ENCODE data around the gene RXRA.
"Not testable (repeated sequence)": the region's sequence is repeated elsewhere in the genome, so short reads cannot be mapped to it uniquely, and the experiment has no call there.

The RXRA gene

GRCh38 chr9:134293031-134293521, 33.2 kb upstream of the RXRA start:
- H3K27ac ChIP-seq = peak overlapping the region in 6 of 21 experiments; percentile 48 to 79 (median 59)
- H3K4me3 ChIP-seq = no peak overlapping the region

DNA sequence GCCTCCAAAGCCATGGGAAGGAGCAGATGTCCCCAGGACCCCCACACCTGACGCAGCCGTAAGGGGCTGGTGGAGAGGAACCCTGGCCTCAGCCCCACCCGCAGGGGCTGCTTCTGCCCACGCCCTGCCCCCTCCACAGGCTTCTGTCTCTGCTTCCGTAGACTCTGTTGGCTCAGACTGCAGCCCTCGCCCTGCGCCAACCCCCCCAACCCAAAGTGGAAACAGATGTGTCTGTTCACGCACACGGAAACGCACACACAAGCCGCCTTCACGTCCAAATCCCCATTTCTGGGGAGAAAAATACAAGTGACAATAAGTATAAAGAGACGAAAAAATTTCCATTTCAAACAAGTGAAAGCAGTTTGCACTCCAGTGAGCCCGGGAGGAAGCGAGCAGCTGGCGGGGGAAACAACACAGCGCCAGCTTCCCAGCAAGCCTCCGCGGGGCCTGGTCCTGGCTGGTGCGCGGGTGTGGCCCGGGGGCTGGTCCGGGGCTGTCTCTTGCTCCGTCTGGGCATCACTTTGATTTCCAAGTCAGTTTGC, 32.6 kb upstream of the RXRA start:
- peak overlapping the region in 3 of 7 experiments; percentile 0 to 14 (median 8) for H3K4me3 ChIP-seq
- H3K27ac ChIP-seq = peak overlapping the region in 14 of 21 experiments; percentile 4 to 79 (median 53)

DNA sequence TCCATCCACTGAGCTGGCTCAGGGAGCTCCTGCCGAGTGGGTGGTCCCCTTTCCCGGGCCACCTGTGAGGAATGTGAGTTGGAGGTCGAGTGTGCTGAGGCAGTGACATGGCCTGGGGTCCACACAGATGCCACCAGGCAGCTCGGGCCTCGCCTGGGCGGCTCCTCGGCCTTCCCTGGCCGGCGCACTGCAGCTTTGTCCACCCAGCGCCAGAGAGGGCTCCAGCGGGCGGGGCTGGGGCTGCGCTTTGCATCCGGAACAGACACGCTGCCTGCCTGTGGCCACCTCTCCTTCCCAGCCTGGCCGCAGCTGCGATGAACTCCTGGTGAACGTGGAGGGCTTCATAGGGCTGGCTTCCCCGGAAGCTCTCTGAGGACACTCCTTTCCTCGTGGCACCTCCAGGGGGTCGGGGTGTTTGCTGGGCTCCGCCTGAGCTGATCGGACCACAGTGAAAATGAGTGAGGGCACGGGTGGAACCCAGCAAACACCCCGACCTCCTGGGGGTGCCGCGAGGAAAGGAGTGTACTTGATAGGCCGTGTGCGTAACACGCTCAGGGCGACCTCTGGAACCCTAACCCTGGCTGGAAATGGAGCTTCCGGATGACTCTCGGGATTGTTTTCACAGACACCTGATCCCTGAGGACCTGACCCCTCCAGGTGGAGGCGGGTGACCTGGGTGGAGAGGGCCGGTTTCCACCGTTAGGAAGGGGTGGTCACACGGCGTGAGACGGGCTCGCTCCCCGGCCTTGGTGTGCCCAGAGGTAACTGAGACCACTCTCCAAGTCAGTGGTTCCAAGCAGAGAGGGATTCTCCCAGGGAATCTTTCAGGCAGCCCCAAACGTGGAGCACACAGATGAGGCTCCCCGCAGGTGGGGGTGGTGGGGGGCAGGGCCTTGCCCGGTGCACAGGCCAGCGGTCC, 31.8 kb upstream of the RXRA start:
- Histone ChIP-seq H3K4me3 (peak overlapping the region in 3 of 7 experiments; percentile 0 to 14 (median 8)), H3K27ac (peak overlapping the region in 14 of 21 experiments; percentile 4 to 79 (median 53))

GRCh38 chr9:134295101-134295745, 31.0 kb upstream of the RXRA start:
- no peak overlapping the region for H3K4me3 ChIP-seq
- H3K27ac ChIP-seq = peak overlapping the region in 5 of 21 experiments; percentile 40 to 73 (median 57)

DNA sequence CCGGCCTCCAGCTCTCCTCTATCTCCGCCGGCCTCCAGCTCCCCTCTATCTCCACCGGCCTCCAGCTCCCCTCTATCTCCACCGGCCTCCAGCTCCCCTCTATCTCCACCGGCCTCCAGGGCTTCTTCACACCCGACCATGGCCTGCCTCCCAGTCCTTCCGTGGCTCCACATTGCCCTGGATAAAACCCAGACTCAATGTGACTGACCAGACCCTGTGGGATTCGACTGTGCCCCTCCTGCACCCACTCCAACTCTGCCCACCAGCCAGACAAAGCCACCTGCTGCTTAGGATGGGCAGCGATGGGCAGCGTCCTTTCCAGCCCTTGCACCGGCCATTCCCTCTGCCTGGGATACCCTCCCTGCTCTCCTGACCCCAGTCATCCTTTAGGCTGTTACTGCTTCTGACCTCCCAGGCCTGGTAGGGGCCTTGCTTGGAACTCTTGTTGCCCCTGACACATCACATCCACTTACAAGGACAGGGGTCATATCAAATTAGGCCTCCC, 30.5 kb upstream of the RXRA start:
- Histone ChIP-seq H3K27ac (no peak overlapping the region), H3K4me3 (no peak overlapping the region)

DNA sequence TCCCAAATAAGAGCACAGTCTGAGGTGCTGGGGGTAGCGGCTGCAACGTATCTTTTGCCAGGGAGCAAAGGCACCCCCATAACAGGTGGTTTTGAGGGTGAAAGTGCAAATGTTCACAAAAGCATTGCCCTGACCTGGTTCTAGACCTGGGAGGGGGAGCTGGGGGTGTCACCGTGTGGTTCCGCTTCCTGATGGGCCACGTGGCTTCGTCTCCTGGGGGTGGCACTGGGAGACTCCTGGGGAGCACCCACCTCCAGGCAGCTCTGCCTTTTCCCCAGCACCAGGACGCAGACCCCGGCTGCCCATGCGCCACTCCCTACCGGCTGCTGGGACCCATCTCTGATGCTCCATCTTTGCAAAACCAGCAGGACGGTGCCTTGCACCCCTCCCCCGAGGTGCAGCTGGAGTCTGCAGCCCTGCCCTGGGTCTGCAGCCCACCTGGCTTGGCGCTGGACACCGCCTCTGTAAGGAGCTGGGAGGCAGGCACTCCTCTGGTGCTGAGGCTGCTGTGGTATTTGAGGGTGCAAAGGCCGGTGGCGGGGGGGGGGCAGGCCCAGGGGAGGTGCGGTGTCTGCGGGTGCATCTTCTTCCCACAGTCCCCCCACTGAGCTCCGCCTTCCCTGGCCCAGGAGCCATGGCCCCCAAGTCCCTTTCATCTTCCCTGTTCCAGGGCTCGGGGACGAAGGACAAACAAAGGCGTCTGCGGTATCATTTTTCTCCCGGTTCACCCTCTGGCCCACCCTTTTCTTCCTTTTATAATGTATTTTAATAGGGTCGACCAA, 29.8 kb upstream of the RXRA start:
- Histone ChIP-seq H3K27ac (no peak overlapping the region), H3K4me3 (no peak overlapping the region)

DNA sequence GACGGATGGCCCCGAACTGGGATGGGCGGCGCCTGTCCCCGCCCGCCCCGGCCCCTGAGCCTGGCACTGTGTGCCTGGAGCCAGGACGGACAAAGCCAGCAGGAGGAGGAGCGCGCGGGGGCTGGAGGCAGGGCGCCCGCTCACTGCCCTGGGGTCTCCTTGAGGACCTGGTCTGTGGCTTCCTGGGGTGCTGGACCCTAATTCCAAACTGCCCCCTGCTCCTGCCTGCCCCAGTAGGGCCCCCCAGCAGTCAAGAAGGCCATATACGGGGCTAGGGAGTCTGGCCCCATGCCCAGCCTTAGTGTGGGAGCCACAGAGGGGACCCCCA, 29.2 kb upstream of the RXRA start:
- no peak overlapping the region for H3K4me3 ChIP-seq
- H3K27ac ChIP-seq = no peak overlapping the region

DNA sequence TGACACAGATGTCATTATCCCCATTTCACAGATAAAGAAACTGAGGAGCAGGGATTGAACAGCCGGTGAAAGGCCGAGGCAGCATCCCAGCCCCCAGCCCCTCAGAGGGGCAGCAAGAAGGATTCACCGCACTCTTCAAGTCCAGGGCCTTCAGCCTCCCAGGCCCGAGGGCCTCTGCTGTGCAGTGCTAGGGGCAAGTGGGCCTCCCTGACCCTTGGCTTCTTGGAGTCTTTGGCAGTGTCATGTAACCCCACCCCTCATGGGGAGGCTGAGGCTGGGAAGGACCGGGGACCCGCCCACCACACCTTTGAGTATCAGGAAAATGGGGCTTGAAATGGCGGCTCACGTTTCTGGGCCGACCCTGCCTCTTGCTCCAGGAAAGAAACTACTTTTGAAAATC, 28.7 kb upstream of the RXRA start:
- no peak overlapping the region for H3K27ac ChIP-seq
- no peak overlapping the region for H3K4me3 ChIP-seq

GRCh38 chr9:134298000-134298399, 28.3 kb upstream of the RXRA start:
- Histone ChIP-seq H3K4me3 (no peak overlapping the region), H3K27ac (no peak overlapping the region)

GRCh38 chr9:134299068-134299467, 27.2 kb upstream of the RXRA start:
- Histone ChIP-seq H3K4me3 (no peak overlapping the region), H3K27ac (no peak overlapping the region)

GRCh38 chr9:134299883-134300282, 26.4 kb upstream of the RXRA start:
- no peak overlapping the region for H3K27ac ChIP-seq
- no peak overlapping the region for H3K4me3 ChIP-seq

GRCh38 chr9:134301387-134302129, 24.7 kb upstream of the RXRA start:
- Histone ChIP-seq H3K4me3 (no peak overlapping the region), H3K27ac (no peak overlapping the region)

DNA sequence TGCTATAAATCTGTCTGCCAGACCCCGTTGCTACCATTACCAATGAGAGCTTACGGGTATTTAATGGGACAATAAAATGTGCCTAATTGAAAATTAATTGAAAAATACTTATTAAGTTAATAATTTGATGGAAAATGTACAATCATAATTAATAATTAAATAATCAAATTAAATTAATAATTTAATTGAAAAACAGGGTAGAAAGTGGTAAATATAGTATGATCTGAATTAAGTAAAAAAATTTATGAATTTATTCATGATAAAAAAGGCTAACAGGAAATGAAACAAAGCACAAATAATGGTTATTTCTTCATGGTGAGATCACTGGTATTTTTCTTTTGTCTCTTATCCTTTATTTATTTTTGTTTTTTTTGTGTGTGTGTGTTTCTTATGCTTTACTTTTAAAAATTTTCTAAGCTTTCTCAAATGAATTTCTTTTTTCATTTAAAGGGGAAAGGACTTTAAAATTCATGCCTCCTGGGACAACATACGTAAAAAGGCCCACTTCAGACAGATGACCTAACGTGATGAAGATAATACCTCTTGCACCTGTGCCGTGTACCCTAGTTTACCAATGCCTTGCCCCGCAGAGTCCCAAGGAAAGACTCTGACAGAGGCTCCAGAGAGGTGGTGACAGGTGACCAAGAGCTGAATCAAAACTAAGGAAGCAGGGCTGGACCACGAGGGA, 24.0 kb upstream of the RXRA start:
- Histone ChIP-seq H3K27ac (no peak overlapping the region), H3K4me3 (no peak overlapping the region)

DNA sequence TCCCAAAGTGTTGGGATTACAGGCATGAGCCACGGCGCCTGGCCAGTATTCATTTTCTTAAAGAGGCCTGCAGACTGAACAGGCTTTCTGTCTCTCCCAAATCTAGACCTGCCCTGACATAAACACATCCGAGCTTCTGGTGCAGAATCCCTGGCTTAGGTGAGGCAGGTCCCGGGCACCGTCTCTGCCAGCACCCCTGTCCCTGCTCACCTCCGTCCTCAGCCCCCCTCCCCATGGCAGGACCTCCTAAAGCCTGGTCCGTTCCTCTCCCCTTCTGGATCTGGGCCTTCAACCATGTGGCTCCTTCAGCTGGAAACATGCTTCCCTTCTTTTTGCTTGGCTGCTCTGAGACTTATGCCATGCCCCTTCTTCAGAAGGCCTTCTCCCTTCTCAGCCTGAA, 22.7 kb upstream of the RXRA start:
- H3K27ac ChIP-seq = no peak overlapping the region
- H3K4me3 ChIP-seq = no peak overlapping the region

DNA sequence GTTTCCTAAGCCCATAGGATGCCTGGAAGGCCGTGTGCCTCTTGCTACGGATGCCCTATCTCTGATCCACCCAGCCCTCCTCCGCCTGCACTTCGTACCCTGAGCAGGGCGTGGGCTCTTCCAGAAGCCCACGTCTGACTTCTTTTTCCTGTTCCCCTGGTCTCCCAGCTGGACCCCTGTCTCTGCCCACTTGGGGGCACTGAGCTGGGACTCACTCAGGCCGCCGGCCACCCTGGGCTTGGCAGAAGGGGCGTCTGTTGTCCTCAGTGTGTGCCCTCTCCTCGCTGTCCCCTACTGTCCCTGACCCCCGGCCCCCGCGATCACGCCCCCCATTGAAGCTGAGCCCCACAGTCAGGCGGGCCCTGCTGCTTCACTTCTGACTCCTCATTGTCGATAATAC, 22.0 kb upstream of the RXRA start:
- no peak overlapping the region for H3K27ac ChIP-seq
- no peak overlapping the region for H3K4me3 ChIP-seq

GRCh38 chr9:134304690-134305089, 21.6 kb upstream of the RXRA start:
- Histone ChIP-seq H3K27ac (no peak overlapping the region), H3K4me3 (no peak overlapping the region)

DNA sequence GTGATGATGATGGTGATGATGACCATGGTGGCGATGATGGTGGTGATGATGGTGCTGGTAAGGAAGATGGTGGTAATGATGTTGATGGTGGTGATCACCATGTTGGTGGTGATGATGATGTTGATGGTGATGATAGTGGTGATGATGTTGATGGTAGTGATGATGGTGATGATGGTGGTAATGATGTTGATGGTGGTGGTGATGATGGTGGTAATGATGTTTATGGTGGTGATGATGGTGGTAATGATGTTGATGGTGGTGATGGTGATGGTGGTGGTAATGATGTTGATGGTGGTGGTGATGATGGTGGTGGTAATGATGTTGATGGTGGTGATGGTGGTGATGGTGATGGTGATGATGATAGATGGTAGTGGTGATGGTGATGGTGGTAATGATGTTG, 20.7 kb upstream of the RXRA start:
- Histone ChIP-seq H3K4me3 (no peak overlapping the region), H3K27ac (no peak overlapping the region)

GRCh38 chr9:134306042-134306441, 20.2 kb upstream of the RXRA start:
- not testable (repeated sequence) for H3K27ac ChIP-seq, H3K4me3 ChIP-seq
